Camera-type eye (tissue), 1 donor: ENCODE measurements around the gene RHCE. TPM values are rescaled to one million over a fixed set of nuclear protein-coding genes. Genes with fewer than 3 reads are reported as not detected.

Experiments used
- total RNA-seq: library from RNA; depleted of rRNA; stranded (reverse); fragments of >200 nt; gene quantifications from one replicate; pipeline ENCODE4 v1.2.3, GENCODE V29; 2014

The RHCE gene
- total RNA-seq, result 2.9 TPM

DNA sequence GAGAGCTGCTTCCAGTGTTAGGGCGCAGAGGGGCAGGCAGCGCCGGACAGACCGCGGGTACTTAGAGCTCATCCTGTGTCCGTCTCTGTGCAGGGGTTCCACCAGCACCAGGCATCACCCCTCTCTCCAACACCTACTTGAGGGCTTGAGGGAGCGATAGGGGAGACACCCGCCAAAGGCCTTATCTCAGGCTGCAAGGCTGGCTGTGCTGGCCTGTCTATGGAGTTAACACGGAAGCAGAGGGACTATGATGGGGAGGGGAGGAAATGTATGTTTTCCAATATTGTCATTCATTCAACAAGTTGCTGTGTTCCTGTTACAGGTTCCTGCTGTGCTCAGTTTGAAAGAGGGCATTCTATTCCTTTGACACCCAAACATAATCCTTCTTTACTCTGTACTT is at the start of gene RHCE:
Gene RHCE (minus strand): TSS at position 111 of the 400 bp plus-strand sequence. CDS start 39 bp downstream, at position 72.

DNA sequence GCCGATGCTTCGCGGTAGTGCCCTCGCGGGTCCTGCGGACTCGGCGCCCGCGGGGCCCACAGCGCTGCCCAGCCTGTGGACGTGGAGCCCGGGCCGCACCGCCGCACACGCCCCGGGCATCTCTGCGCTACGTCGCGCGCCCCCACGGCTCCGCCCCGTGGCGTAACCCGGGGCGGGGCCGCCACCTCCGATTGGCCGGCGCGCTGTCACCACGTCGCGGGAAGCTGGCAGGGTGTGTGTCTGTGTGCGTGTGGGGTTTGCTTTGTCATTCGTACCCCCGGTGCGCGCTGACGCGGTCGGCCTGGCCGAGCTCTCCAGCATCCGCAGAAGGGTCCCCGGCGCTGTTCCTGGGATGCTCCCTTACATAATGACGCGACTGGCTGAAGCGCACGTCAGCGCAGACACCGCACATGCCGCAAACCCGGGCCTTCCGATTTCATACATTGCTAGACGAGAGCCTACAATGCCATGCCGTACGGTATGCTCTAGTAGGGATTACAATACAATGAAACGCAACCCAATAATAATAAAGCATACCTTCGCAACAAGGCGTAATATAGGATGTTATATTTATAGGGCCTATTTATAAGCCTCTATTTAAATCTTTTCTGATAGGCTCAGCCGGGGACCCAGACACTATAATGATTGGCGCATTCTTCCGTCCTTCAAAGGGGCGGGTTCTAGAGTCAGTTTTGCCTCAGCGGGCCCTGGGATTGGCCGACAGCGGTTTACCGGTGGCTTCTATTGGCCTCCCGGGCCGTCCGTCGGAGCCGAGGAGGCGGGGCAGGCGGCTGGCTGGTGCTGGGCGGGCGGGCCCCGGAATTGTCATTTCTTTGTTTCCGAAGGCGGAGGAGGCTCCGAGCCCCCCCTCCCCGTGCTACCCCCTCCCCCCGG is 9.7 kb upstream of the RHCE start, which contains the start of gene MACO1:
Gene MACO1 (plus strand): TSS at position 825 of the 894 bp plus-strand sequence. CDS start 202 bp downstream, outside the sequence.

DNA sequence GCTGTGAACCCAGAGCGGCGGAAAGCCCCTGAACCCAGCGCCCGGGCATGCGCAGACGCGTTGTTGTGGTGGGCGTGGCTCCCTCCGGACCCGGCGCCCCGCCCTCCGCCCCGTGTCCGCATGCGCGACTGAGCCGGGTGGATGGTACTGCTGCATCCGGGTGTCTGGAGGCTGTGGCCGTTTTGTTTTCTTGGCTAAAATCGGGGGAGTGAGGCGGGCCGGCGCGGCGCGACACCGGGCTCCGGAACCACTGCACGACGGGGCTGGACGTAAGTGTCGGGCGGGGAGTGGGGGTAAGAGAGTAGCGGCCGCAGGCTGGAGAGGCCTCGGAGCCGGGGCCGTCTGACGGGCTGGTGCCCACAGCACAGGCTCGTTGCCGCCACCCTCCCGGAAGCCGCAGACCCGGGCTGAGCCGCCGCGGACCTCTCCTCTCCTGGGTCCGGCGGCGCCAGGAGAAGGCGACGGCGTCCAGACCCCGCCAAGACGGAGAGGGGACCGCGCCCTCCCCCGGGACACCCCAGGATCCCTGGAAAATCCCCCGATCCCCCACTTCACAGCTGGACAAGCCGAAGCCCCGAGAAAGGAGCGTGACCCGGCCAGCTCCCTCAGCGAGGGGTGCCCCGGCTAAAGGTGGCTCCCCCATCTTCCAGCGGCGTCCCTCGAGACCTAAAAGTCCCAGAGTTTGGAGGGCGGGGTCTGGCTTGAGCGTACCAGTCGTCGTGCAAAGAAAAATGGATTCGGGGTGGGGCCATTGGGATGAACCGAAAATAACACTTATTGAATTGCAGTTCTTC is 82.2 kb downstream of the RHCE start, which contains the start of gene TMEM50A:
Gene TMEM50A (plus strand): TSS at position 147 of the 794 bp plus-strand sequence. CDS start 2,153 bp downstream, outside the sequence.

Other genes with a start within 250 kb of the RHCE start
- 51.0 TPM for gene SYF2, start 188.3 kb downstream of the RHCE start, total RNA-seq
- gene RSRP1, start 173.4 kb downstream of the RHCE start, total RNA-seq, result 147 TPM
- gene RHD, start 148.3 kb downstream of the RHCE start, total RNA-seq, result 0.49 TPM
- gene TMEM50A, start 82.5 kb downstream of the RHCE start, total RNA-seq, result 80.1 TPM
- gene MACO1, start 10.1 kb upstream of the RHCE start, total RNA-seq, result 33.5 TPM
- 7.0 TPM for gene LDLRAP1, start 122.8 kb upstream of the RHCE start, total RNA-seq
- 29.9 TPM for gene MAN1C1, start 196.0 kb upstream of the RHCE start, total RNA-seq